Neural cell (in vitro differentiated cells): Measurements from ENCODE around the gene JAK2. TPM values are rescaled to one million over a fixed set of nuclear protein-coding genes. Genes with fewer than 3 reads are reported as not detected.

Experiments
- H2AFZ ChIP-seq: fragments of 200-600, 300-800 bp; sonication (generic), shearing (Covaris generic); 2 replicates; pipeline ENCODE4 v1.6.0; 2014; ENCODE audit warnings: low read depth, mild to moderate bottlenecking, antibody characterized with exemption, low read length, moderate library complexity
- H3F3A ChIP-seq: fragments of 200-600 bp; shearing (Covaris generic); 2 replicates; pipeline ENCODE4 v1.6.1; 2016; ENCODE audit warnings: mild to moderate bottlenecking, moderate library complexity, mixed read lengths, antibody characterized with exemption, low read length; ENCODE audit not compliant: insufficient read depth, poor library complexity, severe bottlenecking
- H3K27ac ChIP-seq: fragments of 200-600, 300-800 bp; sonication (generic), shearing (Covaris generic); 2 replicates; pipeline ENCODE4 v1.5.1; 2014; ENCODE audit warnings: mild to moderate bottlenecking, low read length, moderate library complexity
- H3K27me3 ChIP-seq: fragments of 300-800, 200-600 bp; sonication (generic), shearing (Covaris generic); 2 replicates; pipeline ENCODE4 v1.6.0; 2014; ENCODE audit warnings: mild to moderate bottlenecking, low read depth, low read length, moderate library complexity; ENCODE audit not compliant: insufficient read depth
- H3K36me3 ChIP-seq: fragments of 300-800, 200-600 bp; sonication (generic), shearing (Covaris generic); 2 replicates; pipeline ENCODE4 v1.5.1; 2014; ENCODE audit warnings: mild to moderate bottlenecking, antibody characterized with exemption, low read length, moderate library complexity; ENCODE audit not compliant: insufficient read depth
- H3K4me2 ChIP-seq: fragments of 300-800, 200-600 bp; sonication (generic), shearing (Covaris generic); 2 replicates; pipeline ENCODE4 v1.6.0; 2014; ENCODE audit warnings: mild to moderate bottlenecking, low read length
- H3K4me3 ChIP-seq: fragments of 300-800, 200-600 bp; sonication (generic), shearing (Covaris generic); 2 replicates; pipeline ENCODE4 v1.5.1; 2014; ENCODE audit warnings: mild to moderate bottlenecking, low read length, moderate library complexity
- H3K79me2 ChIP-seq: fragments of 200-600 bp; shearing (Covaris generic); replicated peaks from 2 replicates; pipeline ENCODE4 v1.6.0; 2014; ENCODE audit warnings: mild to moderate bottlenecking, low read length, moderate library complexity; ENCODE audit not compliant: insufficient read depth
- H3K9ac ChIP-seq: fragments of 300-800, 200-600 bp; sonication (generic), shearing (Covaris generic); 2 replicates; pipeline ENCODE4 v1.6.1; 2016; ENCODE audit warnings: mild to moderate bottlenecking, low read length, mixed read lengths
- H3K9me2 ChIP-seq: fragments of 200-600 bp; shearing (Covaris generic); 2 replicates; pipeline ENCODE4 v1.6.1; 2016; ENCODE audit warnings: mild to moderate bottlenecking, low read length, mixed read lengths; ENCODE audit not compliant: insufficient read depth
- H3K9me3 ChIP-seq: fragments of 200-600, 300-800 bp; sonication (generic), shearing (Covaris generic); 2 replicates; pipeline ENCODE4 v1.6.1; 2016; ENCODE audit warnings: mild to moderate bottlenecking, mixed run types, low read length, moderate library complexity, mixed read lengths
- H4K20me1 ChIP-seq: fragments of 200-600 bp; shearing (Covaris generic); 2 replicates; pipeline ENCODE4 v1.6.1; 2016; ENCODE audit warnings: mild to moderate bottlenecking, mixed run types; ENCODE audit not compliant: insufficient read depth
- EP300 ChIP-seq: fragments of 450-650 bp; conservative IDR thresholded peaks from 2 replicates; pipeline ENCODE4 v1.6.1; 2014; ENCODE audit warnings: antibody characterized with exemption, mild to moderate bottlenecking, moderate library complexity; ENCODE audit not compliant: poor library complexity, severe bottlenecking
- EZH2 ChIP-seq: fragments of 200-600, 300-800 bp; shearing (Covaris generic), sonication (generic); IDR thresholded peaks from 2 replicates; pipeline ENCODE4 v1.6.1; 2014; ENCODE audit warnings: antibody characterized with exemption, low read length, borderline replicate concordance, mild to moderate bottlenecking; ENCODE audit not compliant: insufficient read depth, poor library complexity, severe bottlenecking
- MXI1 ChIP-seq: fragments of 450-650 bp; conservative IDR thresholded peaks from 2 replicates; pipeline ENCODE4 v1.6.1; 2014; ENCODE audit warnings: antibody characterized with exemption, mild to moderate bottlenecking; ENCODE audit not compliant: poor library complexity, severe bottlenecking
- POLR2AphosphoS5 ChIP-seq: IDR thresholded peaks from 2 replicates; pipeline ENCODE4 v1.6.1; 2012
- RAD21 ChIP-seq: fragments of 450-650 bp; conservative IDR thresholded peaks from 2 replicates; pipeline ENCODE4 v1.6.1; 2014; ENCODE audit warnings: antibody characterized with exemption, mild to moderate bottlenecking, moderate library complexity
- SMC3 ChIP-seq: fragments of 450-650 bp; conservative IDR thresholded peaks from 2 replicates; pipeline ENCODE4 v1.6.1; 2014; ENCODE audit warnings: antibody characterized with exemption, mild to moderate bottlenecking, moderate library complexity; ENCODE audit not compliant: poor library complexity
- TAF1 ChIP-seq: IDR thresholded peaks from 2 replicates; pipeline ENCODE4 v1.6.1; 2012; ENCODE audit warnings: low read depth
- polyA plus RNA-seq: library from polyadenylated mRNA; depleted of rRNA; stranded (reverse); fragments of >200 nt; gene quantifications from 2 replicates; pipeline ENCODE4 v1.2.3, GENCODE V29; 2014
- TF ChIP-seq, protein P1 (sequence below): IDR thresholded peaks from 2 replicates; pipeline ENCODE4 v1.6.1; 2012; ENCODE audit warnings: borderline replicate concordance
- TF ChIP-seq, protein P2 (sequence below): fragments of 450-650 bp; IDR thresholded peaks from 2 replicates; pipeline ENCODE4 v1.5.1; 2014; ENCODE audit warnings: antibody characterized with exemption, mild to moderate bottlenecking, moderate library complexity; ENCODE audit not compliant: poor library complexity, severe bottlenecking

The JAK2 gene
- polyA plus RNA-seq, 1 donor from 2014 or later, result 19.7 TPM

DNA sequence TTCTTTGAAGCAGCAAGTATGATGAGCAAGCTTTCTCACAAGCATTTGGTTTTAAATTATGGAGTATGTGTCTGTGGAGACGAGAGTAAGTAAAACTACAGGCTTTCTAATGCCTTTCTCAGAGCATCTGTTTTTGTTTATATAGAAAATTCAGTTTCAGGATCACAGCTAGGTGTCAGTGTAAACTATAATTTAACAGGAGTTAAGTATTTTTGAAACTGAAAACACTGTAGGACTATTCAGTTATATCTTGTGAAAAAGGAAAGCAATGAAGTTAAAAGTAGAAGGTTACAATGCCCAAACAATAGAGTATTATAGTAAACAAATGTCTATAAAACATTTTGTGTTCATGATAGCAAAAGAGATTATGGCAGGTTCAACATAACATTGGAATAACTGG is 88.6 kb downstream of the JAK2 start:
- no peak overlapping the region for H3K4me3 ChIP-seq
- no peaks in the 10 kb centered on the region for H3K27me3 ChIP-seq
- no peak overlapping the region for H3K4me2 ChIP-seq
- TF ChIP-seq POLR2AphosphoS5, result no peak
- no peak for TF ChIP-seq EZH2
- no peak for TF ChIP-seq EP300
- TF ChIP-seq, protein P1, sequence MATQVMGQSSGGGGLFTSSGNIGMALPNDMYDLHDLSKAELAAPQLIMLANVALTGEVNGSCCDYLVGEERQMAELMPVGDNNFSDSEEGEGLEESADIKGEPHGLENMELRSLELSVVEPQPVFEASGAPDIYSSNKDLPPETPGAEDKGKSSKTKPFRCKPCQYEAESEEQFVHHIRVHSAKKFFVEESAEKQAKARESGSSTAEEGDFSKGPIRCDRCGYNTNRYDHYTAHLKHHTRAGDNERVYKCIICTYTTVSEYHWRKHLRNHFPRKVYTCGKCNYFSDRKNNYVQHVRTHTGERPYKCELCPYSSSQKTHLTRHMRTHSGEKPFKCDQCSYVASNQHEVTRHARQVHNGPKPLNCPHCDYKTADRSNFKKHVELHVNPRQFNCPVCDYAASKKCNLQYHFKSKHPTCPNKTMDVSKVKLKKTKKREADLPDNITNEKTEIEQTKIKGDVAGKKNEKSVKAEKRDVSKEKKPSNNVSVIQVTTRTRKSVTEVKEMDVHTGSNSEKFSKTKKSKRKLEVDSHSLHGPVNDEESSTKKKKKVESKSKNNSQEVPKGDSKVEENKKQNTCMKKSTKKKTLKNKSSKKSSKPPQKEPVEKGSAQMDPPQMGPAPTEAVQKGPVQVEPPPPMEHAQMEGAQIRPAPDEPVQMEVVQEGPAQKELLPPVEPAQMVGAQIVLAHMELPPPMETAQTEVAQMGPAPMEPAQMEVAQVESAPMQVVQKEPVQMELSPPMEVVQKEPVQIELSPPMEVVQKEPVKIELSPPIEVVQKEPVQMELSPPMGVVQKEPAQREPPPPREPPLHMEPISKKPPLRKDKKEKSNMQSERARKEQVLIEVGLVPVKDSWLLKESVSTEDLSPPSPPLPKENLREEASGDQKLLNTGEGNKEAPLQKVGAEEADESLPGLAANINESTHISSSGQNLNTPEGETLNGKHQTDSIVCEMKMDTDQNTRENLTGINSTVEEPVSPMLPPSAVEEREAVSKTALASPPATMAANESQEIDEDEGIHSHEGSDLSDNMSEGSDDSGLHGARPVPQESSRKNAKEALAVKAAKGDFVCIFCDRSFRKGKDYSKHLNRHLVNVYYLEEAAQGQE, result no peak
- TF ChIP-seq MXI1, result no peak
- no peak for TF ChIP-seq TAF1
- TF ChIP-seq SMC3, result no peak
- no peak for TF ChIP-seq RAD21
- TF ChIP-seq, protein P2, sequence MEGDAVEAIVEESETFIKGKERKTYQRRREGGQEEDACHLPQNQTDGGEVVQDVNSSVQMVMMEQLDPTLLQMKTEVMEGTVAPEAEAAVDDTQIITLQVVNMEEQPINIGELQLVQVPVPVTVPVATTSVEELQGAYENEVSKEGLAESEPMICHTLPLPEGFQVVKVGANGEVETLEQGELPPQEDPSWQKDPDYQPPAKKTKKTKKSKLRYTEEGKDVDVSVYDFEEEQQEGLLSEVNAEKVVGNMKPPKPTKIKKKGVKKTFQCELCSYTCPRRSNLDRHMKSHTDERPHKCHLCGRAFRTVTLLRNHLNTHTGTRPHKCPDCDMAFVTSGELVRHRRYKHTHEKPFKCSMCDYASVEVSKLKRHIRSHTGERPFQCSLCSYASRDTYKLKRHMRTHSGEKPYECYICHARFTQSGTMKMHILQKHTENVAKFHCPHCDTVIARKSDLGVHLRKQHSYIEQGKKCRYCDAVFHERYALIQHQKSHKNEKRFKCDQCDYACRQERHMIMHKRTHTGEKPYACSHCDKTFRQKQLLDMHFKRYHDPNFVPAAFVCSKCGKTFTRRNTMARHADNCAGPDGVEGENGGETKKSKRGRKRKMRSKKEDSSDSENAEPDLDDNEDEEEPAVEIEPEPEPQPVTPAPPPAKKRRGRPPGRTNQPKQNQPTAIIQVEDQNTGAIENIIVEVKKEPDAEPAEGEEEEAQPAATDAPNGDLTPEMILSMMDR, result no peak
- H3K79me2 ChIP-seq, result no peaks in the 10 kb centered on the region
- H3K9ac ChIP-seq, result no peak overlapping the region
- no peak overlapping the region for H3K27ac ChIP-seq
- no peak overlapping the region for H2AFZ ChIP-seq
- no peaks in the 10 kb centered on the region for H4K20me1 ChIP-seq
- H3K9me3 ChIP-seq, result no peaks in the 10 kb centered on the region
- no peaks in the 10 kb centered on the region for H3F3A ChIP-seq
- peaks cover 15% of the 10 kb centered on the region for H3K36me3 ChIP-seq
- H3K9me2 ChIP-seq, result no peaks in the 10 kb centered on the region

DNA sequence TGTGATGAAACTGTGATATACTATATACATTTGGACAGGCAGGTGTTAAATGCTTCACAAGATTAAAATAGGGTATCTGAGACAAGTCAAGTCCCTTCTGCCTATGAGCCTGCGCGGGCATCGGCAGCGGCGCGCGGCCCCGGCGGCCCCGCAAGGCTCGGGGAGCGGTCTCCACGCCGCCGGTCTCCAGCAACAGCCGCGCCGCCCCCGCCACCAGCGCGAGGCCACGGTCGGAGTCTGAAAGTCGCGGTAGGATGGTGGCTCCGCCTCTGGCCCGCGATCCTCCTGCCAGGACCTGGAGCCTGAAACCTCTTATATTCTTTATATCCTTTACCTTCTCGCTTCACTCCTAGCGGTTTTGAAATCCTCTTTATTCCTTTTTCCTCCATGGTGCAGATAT is 100.9 kb downstream of the JAK2 start:
- Histone ChIP-seq H3K4me3 (no peak overlapping the region), H3K9ac (no peak overlapping the region), H2AFZ (no peak overlapping the region), H3K79me2 (no peaks in the 10 kb centered on the region), H3K9me3 (no peaks in the 10 kb centered on the region), H3K4me2 (no peak overlapping the region), H3F3A (no peaks in the 10 kb centered on the region), H3K36me3 (no peaks in the 10 kb centered on the region), H3K27ac (no peak overlapping the region), H4K20me1 (no peaks in the 10 kb centered on the region), H3K27me3 (no peaks in the 10 kb centered on the region), H3K9me2 (no peaks in the 10 kb centered on the region)
- no peak for TF ChIP-seq RAD21
- TF ChIP-seq EP300, result no peak
- TF ChIP-seq MXI1, result no peak
- TF ChIP-seq, protein P2, result no peak
- TF ChIP-seq TAF1, result no peak
- no peak for TF ChIP-seq SMC3
- TF ChIP-seq, protein P1, result no peak
- no peak for TF ChIP-seq EZH2
- TF ChIP-seq POLR2AphosphoS5, result no peak
